Liver (tissue), 3 donors: ENCODE data around the gene ANTXR2.

ENCODE experiments used
- EGR1 ChIP-seq, 2 donors: IDR thresholded peaks; 2 replicates each; pipeline ENCODE4 v1.6.1; 2016 to 2018; ENCODE audit warnings: antibody characterized with exemption in 2 of 2, low read depth in 2 of 2
- FOXA1 ChIP-seq: IDR thresholded peaks from 2 replicates; pipeline ENCODE4 v1.6.1; 2016; ENCODE audit warnings: antibody characterized with exemption
- FOXA2 ChIP-seq: IDR thresholded peaks from 2 replicates; pipeline ENCODE4 v1.6.1; 2016; ENCODE audit warnings: antibody characterized with exemption
- GABPA ChIP-seq, 2 donors: IDR thresholded peaks in 1 of 2; conservative IDR thresholded peaks in 1 of 2; 2 replicates each; pipeline ENCODE4 v1.6.1; 2016; ENCODE audit warnings: antibody characterized with exemption in 2 of 2, mild to moderate bottlenecking in 1 of 2, moderate library complexity in 1 of 2
- HNF4A ChIP-seq, 2 donors: conservative IDR thresholded peaks; 2 replicates each; pipeline ENCODE4 v1.6.1; 2016; ENCODE audit warnings: antibody characterized with exemption in 2 of 2, mild to moderate bottlenecking in 2 of 2
- JUND ChIP-seq, 2 donors: IDR thresholded peaks; 2 replicates each; pipeline ENCODE4 v1.6.1; 2016; ENCODE audit warnings: antibody characterized with exemption in 2 of 2
- RAD21 ChIP-seq, 2 donors: IDR thresholded peaks; 2 replicates each; pipeline ENCODE4 v1.6.1; 2016; ENCODE audit warnings: antibody characterized with exemption in 2 of 2, mild to moderate bottlenecking in 2 of 2
- RXRA ChIP-seq, 2 donors: IDR thresholded peaks; 2 replicates each; pipeline ENCODE4 v1.6.1; 2017 to 2018; ENCODE audit warnings: antibody characterized with exemption in 2 of 2, mild to moderate bottlenecking in 1 of 2
- SP1 ChIP-seq: IDR thresholded peaks from 2 replicates; pipeline ENCODE4 v1.6.1; 2018; ENCODE audit warnings: antibody characterized with exemption, mild to moderate bottlenecking
- TAF1 ChIP-seq: conservative IDR thresholded peaks from 2 replicates; pipeline ENCODE4 v1.6.1; 2016; ENCODE audit warnings: antibody characterized with exemption, mild to moderate bottlenecking
- ZBTB33 ChIP-seq: IDR thresholded peaks from 2 replicates; pipeline ENCODE4 v1.6.1; 2016; ENCODE audit warnings: antibody characterized with exemption
- TF ChIP-seq, protein P1 (sequence below): fragments of 150-350 bp; IDR thresholded peaks from 2 replicates; pipeline ENCODE4 v1.5.1; 2017; ENCODE audit warnings: improper control_type of control experiment, low read depth, low read length; ENCODE audit not compliant: missing input control
- TF ChIP-seq, protein P2 (sequence below): IDR thresholded peaks from 2 replicates; pipeline ENCODE4 v1.6.1; 2016; ENCODE audit warnings: antibody characterized with exemption, mild to moderate bottlenecking
- TF ChIP-seq, protein P3 (sequence below): IDR thresholded peaks from 2 replicates; pipeline ENCODE4 v1.6.1; 2016; ENCODE audit warnings: antibody characterized with exemption
- donor health status: healthy.
- donor health status: healthy.

DNA sequence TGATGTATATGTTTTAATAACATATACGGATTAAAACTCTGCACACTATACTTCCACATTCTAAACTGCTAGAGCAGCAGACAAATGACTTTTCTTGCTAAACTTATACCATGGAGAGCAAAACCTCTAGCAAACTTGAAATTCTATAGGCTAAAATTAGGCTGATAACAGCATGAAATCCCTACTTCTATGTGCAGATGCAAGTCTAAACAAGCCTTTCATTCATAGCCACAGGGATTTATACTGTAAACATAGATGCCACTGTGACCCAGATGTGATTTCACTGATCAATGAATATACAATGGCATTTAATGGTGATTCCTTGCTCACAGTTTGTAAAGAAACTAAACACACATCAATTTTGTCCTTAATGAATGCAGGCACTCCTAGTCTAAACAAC is 151.0 kb downstream of the ANTXR2 start:
- TF ChIP-seq ZBTB33 (no peak), SP1 (no peak), EGR1 (IDR thresholded peaks at IDR 0.05; ENCODE audit: low read depth in 2 of 2) (no peak), RAD21 (IDR thresholded peaks at IDR 0.05) (no peak), JUND (IDR thresholded peaks at IDR 0.05) (no peak), GABPA (IDR thresholded peaks at IDR 0.05 in 1 of 2, conservative IDR thresholded peaks at IDR 0.05 in 1 of 2) (no peak), FOXA1 (no peak), TAF1 (no peak), HNF4A (conservative IDR thresholded peaks at IDR 0.05) (no peak), RXRA (IDR thresholded peaks at IDR 0.05) (no peak), FOXA2 (no peak)
- TF ChIP-seq, protein P1, sequence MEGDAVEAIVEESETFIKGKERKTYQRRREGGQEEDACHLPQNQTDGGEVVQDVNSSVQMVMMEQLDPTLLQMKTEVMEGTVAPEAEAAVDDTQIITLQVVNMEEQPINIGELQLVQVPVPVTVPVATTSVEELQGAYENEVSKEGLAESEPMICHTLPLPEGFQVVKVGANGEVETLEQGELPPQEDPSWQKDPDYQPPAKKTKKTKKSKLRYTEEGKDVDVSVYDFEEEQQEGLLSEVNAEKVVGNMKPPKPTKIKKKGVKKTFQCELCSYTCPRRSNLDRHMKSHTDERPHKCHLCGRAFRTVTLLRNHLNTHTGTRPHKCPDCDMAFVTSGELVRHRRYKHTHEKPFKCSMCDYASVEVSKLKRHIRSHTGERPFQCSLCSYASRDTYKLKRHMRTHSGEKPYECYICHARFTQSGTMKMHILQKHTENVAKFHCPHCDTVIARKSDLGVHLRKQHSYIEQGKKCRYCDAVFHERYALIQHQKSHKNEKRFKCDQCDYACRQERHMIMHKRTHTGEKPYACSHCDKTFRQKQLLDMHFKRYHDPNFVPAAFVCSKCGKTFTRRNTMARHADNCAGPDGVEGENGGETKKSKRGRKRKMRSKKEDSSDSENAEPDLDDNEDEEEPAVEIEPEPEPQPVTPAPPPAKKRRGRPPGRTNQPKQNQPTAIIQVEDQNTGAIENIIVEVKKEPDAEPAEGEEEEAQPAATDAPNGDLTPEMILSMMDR, result no peak
- TF ChIP-seq, protein P2, sequence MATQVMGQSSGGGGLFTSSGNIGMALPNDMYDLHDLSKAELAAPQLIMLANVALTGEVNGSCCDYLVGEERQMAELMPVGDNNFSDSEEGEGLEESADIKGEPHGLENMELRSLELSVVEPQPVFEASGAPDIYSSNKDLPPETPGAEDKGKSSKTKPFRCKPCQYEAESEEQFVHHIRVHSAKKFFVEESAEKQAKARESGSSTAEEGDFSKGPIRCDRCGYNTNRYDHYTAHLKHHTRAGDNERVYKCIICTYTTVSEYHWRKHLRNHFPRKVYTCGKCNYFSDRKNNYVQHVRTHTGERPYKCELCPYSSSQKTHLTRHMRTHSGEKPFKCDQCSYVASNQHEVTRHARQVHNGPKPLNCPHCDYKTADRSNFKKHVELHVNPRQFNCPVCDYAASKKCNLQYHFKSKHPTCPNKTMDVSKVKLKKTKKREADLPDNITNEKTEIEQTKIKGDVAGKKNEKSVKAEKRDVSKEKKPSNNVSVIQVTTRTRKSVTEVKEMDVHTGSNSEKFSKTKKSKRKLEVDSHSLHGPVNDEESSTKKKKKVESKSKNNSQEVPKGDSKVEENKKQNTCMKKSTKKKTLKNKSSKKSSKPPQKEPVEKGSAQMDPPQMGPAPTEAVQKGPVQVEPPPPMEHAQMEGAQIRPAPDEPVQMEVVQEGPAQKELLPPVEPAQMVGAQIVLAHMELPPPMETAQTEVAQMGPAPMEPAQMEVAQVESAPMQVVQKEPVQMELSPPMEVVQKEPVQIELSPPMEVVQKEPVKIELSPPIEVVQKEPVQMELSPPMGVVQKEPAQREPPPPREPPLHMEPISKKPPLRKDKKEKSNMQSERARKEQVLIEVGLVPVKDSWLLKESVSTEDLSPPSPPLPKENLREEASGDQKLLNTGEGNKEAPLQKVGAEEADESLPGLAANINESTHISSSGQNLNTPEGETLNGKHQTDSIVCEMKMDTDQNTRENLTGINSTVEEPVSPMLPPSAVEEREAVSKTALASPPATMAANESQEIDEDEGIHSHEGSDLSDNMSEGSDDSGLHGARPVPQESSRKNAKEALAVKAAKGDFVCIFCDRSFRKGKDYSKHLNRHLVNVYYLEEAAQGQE, result no peak
- TF ChIP-seq, protein P3, sequence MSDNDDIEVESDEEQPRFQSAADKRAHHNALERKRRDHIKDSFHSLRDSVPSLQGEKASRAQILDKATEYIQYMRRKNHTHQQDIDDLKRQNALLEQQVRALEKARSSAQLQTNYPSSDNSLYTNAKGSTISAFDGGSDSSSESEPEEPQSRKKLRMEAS, result no peak
